ENCODE measurements around the gene SSX5. TPM values are rescaled to one million over a fixed set of nuclear protein-coding genes. Genes with fewer than 3 reads are reported as not detected.
"Not testable (repeated sequence)": the region's sequence is repeated elsewhere in the genome, so short reads cannot be mapped to it uniquely, and the experiment has no call there.

SSX5 gene, protein sequence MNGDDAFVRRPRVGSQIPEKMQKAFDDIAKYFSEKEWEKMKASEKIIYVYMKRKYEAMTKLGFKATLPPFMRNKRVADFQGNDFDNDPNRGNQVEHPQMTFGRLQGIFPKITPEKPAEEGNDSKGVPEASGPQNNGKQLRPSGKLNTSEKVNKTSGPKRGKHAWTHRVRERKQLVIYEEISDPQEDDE
- not detected in 2 replicates for total RNA-seq (2014; rRNA removed; shearing (Covaris generic))

DNA sequence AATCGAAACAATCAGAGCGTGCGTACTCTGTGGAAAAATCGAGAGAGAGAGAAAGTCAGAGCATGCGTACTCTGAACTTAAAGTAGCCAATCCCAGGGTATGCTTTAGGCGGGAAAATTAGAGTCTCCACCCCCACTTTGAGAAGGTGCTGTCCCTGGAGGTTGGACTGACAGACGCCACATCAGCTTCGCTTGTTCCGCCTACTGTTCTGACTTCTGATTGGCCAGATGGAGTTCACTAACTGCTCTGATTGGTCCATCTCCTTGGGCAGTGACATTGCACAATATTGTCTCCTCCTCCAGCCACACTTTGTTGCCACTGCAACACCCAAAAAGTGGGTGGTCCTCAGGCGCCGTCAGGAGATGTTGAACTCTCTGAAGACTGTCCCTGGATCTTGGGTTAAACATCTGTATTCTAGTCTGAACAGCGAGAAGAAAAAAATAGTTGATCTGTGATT, at the start of gene SSX5:
SSX5 (minus strand) TSS at position 51 of the 457 bp plus-strand sequence. CDS start 1,437 bp downstream, outside the sequence.
- DNase-seq (ENCODE audit: low spot score), result no peak

GRCh38 chrX:48224196-48224595, 27.6 kb upstream of the SSX5 start:
- not testable (repeated sequence) for DNase-seq (ENCODE audit: low spot score)

GRCh38 chrX:48214341-48214740, 17.7 kb upstream of the SSX5 start:
- not testable (repeated sequence) for DNase-seq (ENCODE audit: low spot score)

- DNase-seq (ENCODE audit: low spot score), result not testable (repeated sequence)
These were observed 6.6 kb downstream of the SSX5 start for GRCh38 chrX:48190024-48190423.

DNA sequence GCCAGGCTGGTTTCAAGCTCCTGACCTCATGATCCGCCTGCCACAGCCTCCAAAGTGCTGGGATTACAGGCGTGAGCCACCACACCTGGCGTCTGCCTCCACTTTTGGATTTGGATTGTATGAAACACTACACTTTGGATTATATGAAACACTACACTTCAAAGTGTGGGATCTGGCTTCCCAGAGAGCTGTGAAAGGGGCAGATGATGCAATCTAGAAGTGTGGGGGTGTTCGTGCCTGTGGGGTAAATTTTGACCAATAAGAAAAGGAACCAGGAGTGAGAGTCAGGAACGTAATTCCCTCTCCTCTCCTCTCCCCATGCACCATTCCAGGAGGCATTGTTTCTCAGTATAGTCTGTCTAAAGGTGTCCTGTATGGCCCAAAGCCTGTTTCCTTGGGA, 14.7 kb downstream of the SSX5 start:
- not testable (repeated sequence) for DNase-seq (ENCODE audit: low spot score)

DNA sequence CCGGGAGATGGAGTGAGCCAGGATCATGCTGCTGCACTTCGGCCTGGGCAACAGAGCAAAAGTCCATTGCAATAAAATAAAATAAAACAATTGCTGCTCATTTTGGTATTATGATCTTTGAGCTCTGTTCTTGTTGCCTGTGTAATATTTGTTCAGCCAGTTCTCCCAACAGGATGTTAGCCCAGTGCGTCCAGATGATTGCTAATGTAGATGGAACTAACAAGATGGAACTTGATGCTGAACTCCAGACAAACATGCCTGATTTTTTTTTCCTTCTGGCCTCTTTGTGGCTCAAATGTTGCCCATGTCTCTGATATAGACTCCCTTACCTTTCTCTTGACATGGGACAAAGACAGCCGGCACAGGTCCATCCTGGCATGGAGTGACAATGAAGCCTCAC, 15.8 kb downstream of the SSX5 start:
- DNase-seq (ENCODE audit: low spot score), result no peak

DNA sequence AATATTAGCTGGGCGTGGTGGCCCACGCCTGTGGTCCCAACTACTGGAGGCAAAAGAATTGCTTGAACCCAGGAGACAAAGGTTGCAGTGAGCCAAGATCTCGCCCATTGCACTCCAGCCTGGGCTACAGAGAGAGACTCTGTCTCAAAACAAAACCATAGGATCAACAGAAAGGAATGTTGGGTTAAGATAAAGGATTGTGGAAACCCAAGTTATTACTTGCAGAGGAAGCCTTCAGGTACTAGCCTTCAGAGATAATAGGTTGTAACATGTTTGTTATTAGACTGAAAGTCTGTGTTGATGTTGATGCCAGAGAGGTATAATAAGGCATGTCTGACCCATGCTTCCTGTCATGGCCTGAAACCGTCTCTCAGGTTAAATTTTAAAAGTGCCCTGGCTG, 16.9 kb downstream of the SSX5 start:
- no peak for DNase-seq (ENCODE audit: low spot score)

DNA sequence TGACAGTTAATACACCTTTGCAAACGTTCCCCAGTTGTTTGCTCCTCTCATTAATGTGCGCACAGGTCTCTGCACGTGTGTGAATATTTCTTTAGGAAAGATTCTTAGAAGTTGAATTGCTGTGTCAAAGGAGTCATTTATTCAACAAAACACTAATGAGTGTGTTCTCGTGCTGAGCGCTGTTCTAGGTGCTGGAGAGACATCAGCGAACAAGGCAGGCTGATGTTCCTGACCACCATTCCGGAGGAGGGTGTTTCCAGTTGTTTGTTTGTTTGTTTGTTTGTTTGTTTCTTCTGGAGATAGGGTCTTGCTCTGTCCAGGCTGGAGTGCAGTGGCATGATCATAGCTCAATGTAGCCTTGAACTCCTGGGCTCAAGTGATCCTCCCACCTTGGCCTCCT, 30.3 kb downstream of the SSX5 start:
- DNase-seq (ENCODE audit: low spot score), result not testable (repeated sequence)

DNA sequence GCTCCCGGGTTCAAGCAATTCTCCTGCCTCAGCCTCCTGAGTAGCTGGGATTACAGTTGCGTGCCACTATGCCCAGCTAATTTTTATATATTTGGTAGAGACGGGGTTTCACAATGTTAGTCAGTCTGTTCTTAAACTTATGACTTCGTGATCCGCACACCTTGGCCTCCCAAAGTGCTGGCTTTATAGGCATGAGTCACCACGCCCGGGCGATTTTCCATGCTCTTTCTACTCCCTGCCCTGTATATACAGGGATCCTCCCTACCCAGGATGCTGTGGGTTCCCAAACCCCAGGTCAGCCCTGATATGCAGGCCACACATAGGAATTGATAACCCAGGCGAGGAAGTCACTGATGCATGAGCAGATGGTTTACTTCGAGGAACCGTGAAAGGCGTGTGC, 31.4 kb downstream of the SSX5 start:
- peak; percentile 56 for DNase-seq (ENCODE audit: low spot score)

GRCh38 chrX:48156014-48156413, 40.6 kb downstream of the SSX5 start:
- DNase-seq (ENCODE audit: low spot score), result no peak

DNA sequence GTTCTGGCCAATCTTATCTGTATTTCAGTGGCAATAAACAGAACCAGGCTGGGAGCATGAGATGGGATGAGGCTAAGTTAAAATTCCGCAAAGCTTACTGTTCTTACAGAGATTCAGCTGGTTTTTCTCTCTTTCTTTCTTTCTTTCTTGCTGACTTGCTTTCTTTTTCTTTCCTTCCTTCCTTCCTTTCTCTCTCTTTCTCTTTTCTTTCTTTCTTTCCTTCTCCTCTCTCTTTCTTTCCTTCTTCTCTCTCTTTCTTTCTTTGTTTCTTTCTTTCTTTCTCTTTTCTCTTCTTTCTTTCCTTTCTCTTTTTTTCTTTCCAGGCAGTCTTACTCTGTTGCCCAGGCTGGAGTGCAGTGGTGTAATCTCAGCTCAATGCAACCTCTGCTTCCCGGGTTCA, 41.8 kb downstream of the SSX5 start:
- no peak for DNase-seq (ENCODE audit: low spot score)

DNA sequence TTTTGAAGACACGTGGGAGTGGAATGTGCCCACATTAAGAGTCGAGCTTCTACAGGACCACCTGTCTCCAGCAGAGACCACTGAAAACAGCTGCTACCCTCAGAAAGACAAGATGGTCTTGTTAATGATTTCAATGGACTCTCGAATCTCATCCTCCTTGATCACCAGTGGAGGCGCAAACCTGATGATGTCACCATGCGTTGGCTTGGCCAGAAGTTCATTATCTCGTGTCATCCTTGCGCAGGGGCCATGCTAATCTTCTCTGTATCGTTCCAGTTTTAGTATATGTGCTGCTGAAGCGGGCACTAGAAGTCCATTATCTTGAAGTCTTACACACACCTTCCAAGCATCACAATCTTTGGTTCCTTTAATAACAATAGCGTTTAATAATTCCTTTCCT, 42.8 kb downstream of the SSX5 start:
- DNase-seq (ENCODE audit: low spot score), result no peak

- DNase-seq (ENCODE audit: low spot score), result not testable (repeated sequence)
These were observed 53.9 kb downstream of the SSX5 start for GRCh38 chrX:48142697-48143096.

DNA sequence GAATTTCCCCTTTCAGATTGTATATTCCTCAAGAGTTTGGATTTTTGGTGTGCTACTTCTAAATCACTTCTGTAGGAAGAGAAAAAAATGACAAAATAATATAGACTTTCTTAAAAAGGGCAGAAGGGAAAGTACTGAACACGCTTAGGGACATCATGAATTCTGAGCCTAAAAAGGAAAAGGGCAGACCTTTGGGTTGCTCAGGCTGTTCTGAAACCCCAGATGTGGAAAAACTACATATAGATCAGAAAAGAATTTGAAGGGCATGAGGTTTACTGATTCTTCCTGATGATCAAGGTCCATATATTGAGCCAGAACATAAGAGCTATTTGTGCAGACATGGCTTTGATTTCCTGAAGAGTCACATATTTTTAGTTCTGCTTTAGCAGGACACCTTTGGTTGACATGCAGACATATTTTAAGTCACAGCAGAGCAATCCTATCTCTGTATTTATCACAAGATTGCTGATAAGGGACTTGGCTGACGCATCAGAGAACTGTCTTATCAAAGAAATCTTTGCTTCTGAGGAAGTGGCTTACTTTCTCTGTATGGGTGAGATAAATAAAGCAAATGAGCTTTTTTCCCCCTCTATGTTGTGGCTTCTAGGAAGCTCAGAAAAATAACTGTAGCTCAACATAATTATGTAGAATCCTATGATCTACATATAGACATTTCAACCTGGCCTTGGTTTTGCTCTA, 54.6 kb downstream of the SSX5 start:
- not testable (repeated sequence) for DNase-seq (ENCODE audit: low spot score)

- DNase-seq (ENCODE audit: low spot score), result not testable (repeated sequence)
These were observed 57.5 kb downstream of the SSX5 start for GRCh38 chrX:48139076-48139475.

Other genes with a start within 250 kb of the SSX5 start
- gene ZNF182, start 192.8 kb downstream of the SSX5 start, total RNA-seq (2014; rRNA removed; shearing (Covaris generic)), result 3.6 and 4.2 TPM in 2 replicates
- not detected in 2 replicates for gene SPACA5, start 189.8 kb downstream of the SSX5 start, total RNA-seq (2014; rRNA removed; shearing (Covaris generic))
- 2.7 and 3.5 TPM in 2 replicates for gene ZNF630, start 125.2 kb downstream of the SSX5 start, total RNA-seq (2014; rRNA removed; shearing (Covaris generic))
- gene SPACA5B, start 66.2 kb downstream of the SSX5 start, total RNA-seq (2014; rRNA removed; shearing (Covaris generic)), result not detected in 2 replicates
- gene SSX1, start 58.6 kb upstream of the SSX5 start, total RNA-seq (2014; rRNA removed; shearing (Covaris generic)), result not detected in 2 replicates
- not detected in 2 replicates for gene SSX3, start 159.9 kb upstream of the SSX5 start, total RNA-seq (2014; rRNA removed; shearing (Covaris generic))
- gene SSX4, start 186.7 kb upstream of the SSX5 start, total RNA-seq (2014; rRNA removed; shearing (Covaris generic)), result not detected in 2 replicates
- not detected in 2 replicates for gene SSX4B, start 215.2 kb upstream of the SSX5 start, total RNA-seq (2014; rRNA removed; shearing (Covaris generic))

Measured in A172 (cell line).